PFSK-1 (cell line): ENCODE results near the gene COL18A1.

Experiments
- POLR2AphosphoS5 ChIP-seq: IDR thresholded peaks from 2 replicates; pipeline ENCODE4 v1.6.1; 2012; ENCODE audit warnings: low read depth, mild to moderate bottlenecking, control low read depth, low read length, moderate library complexity
- REST ChIP-seq, 2 experiments: IDR thresholded peaks; 2 replicates each; pipeline versions ENCODE4 v1.6.1 to v1.8.0; 2011 to 2012; ENCODE audit warnings: low read depth in 2 of 2, low read length in 2 of 2, control low read depth in 1 of 2, inconsistent platforms in 1 of 2, mild to moderate bottlenecking in 1 of 2, moderate library complexity in 1 of 2; ENCODE audit not compliant: insufficient read depth in 1 of 2
- SIN3A ChIP-seq: IDR thresholded peaks from 2 replicates; pipeline ENCODE4 v1.6.1; 2012; ENCODE audit warnings: mild to moderate bottlenecking, low read length, moderate library complexity, borderline replicate concordance; ENCODE audit not compliant: insufficient read depth
- TAF1 ChIP-seq: IDR thresholded peaks from 2 replicates; pipeline ENCODE4 v1.6.1; 2012; ENCODE audit warnings: low read length, control low read depth, borderline replicate concordance; ENCODE audit not compliant: insufficient read depth

- TF ChIP-seq POLR2AphosphoS5 (no peak), SIN3A (no peak), TAF1 (no peak), REST (IDR thresholded peaks at IDR 0.05; ENCODE audit: insufficient read depth in 1 of 2, low read depth in 2 of 2, low read length in 2 of 2) (no peak)
Measured at GRCh38 chr21:45484318-45484717, 79.4 kb downstream of the COL18A1 start.
